Smooth muscle cell (in vitro differentiated cells): ENCODE data around the gene SKIC8. TPM values are rescaled to one million over a fixed set of nuclear protein-coding genes. Genes with fewer than 3 reads are reported as not detected.

Experiments used
- DNase-seq: peaks from one replicate; lab custom pipeline; 2025; ENCODE audit not compliant: unreplicated experiment; lab: John Stamatoyannopoulos, UW
- H2AFZ ChIP-seq: fragments of 200-600 bp; sonication (generic); 2 replicates; pipeline ENCODE4 v1.6.0; 2016; ENCODE audit warnings: antibody characterized with exemption, low read depth, mild to moderate bottlenecking
- H3F3A ChIP-seq: fragments of 200-600 bp; sonication (generic); 2 replicates; pipeline ENCODE4 v1.6.0; 2017; ENCODE audit warnings: antibody characterized with exemption, low read depth
- H3K27ac ChIP-seq: fragments of 200-600 bp; sonication (generic); 2 replicates; pipeline ENCODE4 v1.5.1; 2016; ENCODE audit warnings: low read depth, mild to moderate bottlenecking
- H3K27me3 ChIP-seq: fragments of 200-600 bp; sonication (generic); 2 replicates; pipeline ENCODE4 v1.6.1; 2016; ENCODE audit warnings: low read depth, mild to moderate bottlenecking
- H3K36me3 ChIP-seq: fragments of 200-600 bp; sonication (generic); 2 replicates; pipeline ENCODE4 v1.5.1; 2016; ENCODE audit warnings: low read depth
- H3K4me1 ChIP-seq: fragments of 200-600 bp; sonication (generic); 2 replicates; pipeline ENCODE4 v1.5.1; 2016; ENCODE audit warnings: low read depth
- H3K4me2 ChIP-seq: fragments of 200-600 bp; sonication (generic); 2 replicates; pipeline ENCODE4 v1.6.0; 2016; ENCODE audit warnings: mild to moderate bottlenecking
- H3K4me3 ChIP-seq: fragments of 200-600 bp; sonication (generic); 2 replicates; pipeline ENCODE4 v1.5.1; 2016; ENCODE audit warnings: mild to moderate bottlenecking
- H3K79me2 ChIP-seq: fragments of 200-600 bp; sonication (generic); 2 replicates; pipeline ENCODE4 v1.6.0; 2016; ENCODE audit warnings: low read depth, mild to moderate bottlenecking
- H3K9ac ChIP-seq: fragments of 200-600 bp; sonication (generic); 2 replicates; pipeline ENCODE4 v1.6.0; 2016; ENCODE audit warnings: low read depth
- H3K9me3 ChIP-seq: fragments of 200-600 bp; sonication (generic); replicated peaks from 2 replicates; pipeline ENCODE4 v1.5.1; 2016; ENCODE audit warnings: low read depth
- H4K20me1 ChIP-seq: fragments of 200-600 bp; sonication (generic); 2 replicates; pipeline ENCODE4 v1.6.0; 2016; ENCODE audit warnings: low read depth
- WGBS: methylation state at CpG from one replicate; pipeline ENCODE4 v1.1.7; 2016; ENCODE audit warnings: low lambda C conversion rate; 5-methylcytosine and 5-hydroxymethylcytosine counted together
- polyA plus RNA-seq: library from polyadenylated mRNA; unstranded; fragments of >200 nt; fragmentation: Nextera tagmentation; extraction: Ambion mirVana; gene quantifications from 2 replicates; pipeline ENCODE4 v1.2.1, GENCODE V29; 2016
- total RNA-seq: library from RNA; depleted of rRNA; stranded (reverse); fragments of >200 nt; gene quantifications from 2 replicates; pipeline ENCODE4 v1.2.3, GENCODE V29; 2014
- TF ChIP-seq, protein P1 (sequence below): fragments of 200-600 bp; sonication (generic); IDR thresholded peaks from 2 replicates; pipeline ENCODE4 v1.5.1; 2017; ENCODE audit warnings: borderline replicate concordance, mild to moderate bottlenecking, antibody characterized with exemption; ENCODE audit not compliant: insufficient read depth, poor library complexity, severe bottlenecking

SKIC8 gene
- total and polyA plus RNA-seq, 2 experiments from 2014 or later, result 63.6 to 72.9 TPM

GRCh38 chr15:78321041-78321570, 21.7 kb upstream of the SKIC8 start:
- H2AFZ ChIP-seq, result no peak overlapping the region
- no peaks in the 10 kb centered on the region for H3K9me3 ChIP-seq
- no peaks in the 10 kb centered on the region for H4K20me1 ChIP-seq
- H3K9ac ChIP-seq, result no peak overlapping the region
- TF ChIP-seq, protein P1, sequence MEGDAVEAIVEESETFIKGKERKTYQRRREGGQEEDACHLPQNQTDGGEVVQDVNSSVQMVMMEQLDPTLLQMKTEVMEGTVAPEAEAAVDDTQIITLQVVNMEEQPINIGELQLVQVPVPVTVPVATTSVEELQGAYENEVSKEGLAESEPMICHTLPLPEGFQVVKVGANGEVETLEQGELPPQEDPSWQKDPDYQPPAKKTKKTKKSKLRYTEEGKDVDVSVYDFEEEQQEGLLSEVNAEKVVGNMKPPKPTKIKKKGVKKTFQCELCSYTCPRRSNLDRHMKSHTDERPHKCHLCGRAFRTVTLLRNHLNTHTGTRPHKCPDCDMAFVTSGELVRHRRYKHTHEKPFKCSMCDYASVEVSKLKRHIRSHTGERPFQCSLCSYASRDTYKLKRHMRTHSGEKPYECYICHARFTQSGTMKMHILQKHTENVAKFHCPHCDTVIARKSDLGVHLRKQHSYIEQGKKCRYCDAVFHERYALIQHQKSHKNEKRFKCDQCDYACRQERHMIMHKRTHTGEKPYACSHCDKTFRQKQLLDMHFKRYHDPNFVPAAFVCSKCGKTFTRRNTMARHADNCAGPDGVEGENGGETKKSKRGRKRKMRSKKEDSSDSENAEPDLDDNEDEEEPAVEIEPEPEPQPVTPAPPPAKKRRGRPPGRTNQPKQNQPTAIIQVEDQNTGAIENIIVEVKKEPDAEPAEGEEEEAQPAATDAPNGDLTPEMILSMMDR, result no peak
- no peak overlapping the region for H3K4me3 ChIP-seq
- H3K36me3 ChIP-seq, result no peaks in the 10 kb centered on the region
- H3K79me2 ChIP-seq, result no peaks in the 10 kb centered on the region
- H3K4me2 ChIP-seq, result no peak overlapping the region
- H3K4me1 ChIP-seq, result peaks cover 32% of the 10 kb centered on the region
- H3K27me3 ChIP-seq, result no peaks in the 10 kb centered on the region
- H3F3A ChIP-seq, result no peaks in the 10 kb centered on the region
- WGBS, result 79% methylated on average over 17 of the region's 17 CpGs
- no peak overlapping the region for H3K27ac ChIP-seq
- DNase-seq, result no peak

DNA sequence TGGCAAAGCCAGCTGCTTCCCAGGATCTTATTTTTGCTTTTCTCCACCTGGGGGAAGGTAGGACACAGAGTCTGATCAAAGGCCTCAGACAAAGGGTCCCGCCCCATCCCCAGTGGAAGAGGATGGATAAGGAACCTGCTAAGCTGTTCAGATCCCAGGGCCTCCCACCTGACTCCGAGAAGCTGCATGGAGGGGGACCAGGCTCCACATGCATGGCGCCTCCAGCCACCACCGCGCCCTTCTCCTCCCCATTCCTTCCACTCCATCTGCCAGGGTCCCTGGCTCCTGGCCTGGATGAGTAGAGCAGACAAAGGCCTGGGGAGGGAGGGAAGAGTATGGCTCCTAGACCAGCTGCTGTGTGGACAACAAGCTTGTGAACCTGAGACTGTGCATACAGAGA, 20.8 kb upstream of the SKIC8 start:
- no peaks in the 10 kb centered on the region for H3K36me3 ChIP-seq
- no peak overlapping the region for H2AFZ ChIP-seq
- TF ChIP-seq, protein P1, result no peak
- no peaks in the 10 kb centered on the region for H3K27me3 ChIP-seq
- no peaks in the 10 kb centered on the region for H3F3A ChIP-seq
- no peak for DNase-seq
- H3K4me1 ChIP-seq, result peaks cover 32% of the 10 kb centered on the region
- WGBS, result 97% methylated on average over 5 of the region's 5 CpGs
- no peaks in the 10 kb centered on the region for H3K9me3 ChIP-seq
- H3K4me2 ChIP-seq, result no peak overlapping the region
- H3K79me2 ChIP-seq, result no peaks in the 10 kb centered on the region
- H3K9ac ChIP-seq, result no peak overlapping the region
- no peak overlapping the region for H3K4me3 ChIP-seq
- H4K20me1 ChIP-seq, result no peaks in the 10 kb centered on the region
- H3K27ac ChIP-seq, result no peak overlapping the region

GRCh38 chr15:78319588-78319987, 20.2 kb upstream of the SKIC8 start:
- TF ChIP-seq, protein P1, result no peak
- Histone ChIP-seq H3K4me2 (no peak overlapping the region), H3K9me3 (no peaks in the 10 kb centered on the region), H3K4me3 (no peak overlapping the region), H3K79me2 (no peaks in the 10 kb centered on the region), H3K9ac (no peak overlapping the region), H3K4me1 (peaks cover 28% of the 10 kb centered on the region), H3K27ac (no peak overlapping the region), H3K27me3 (no peaks in the 10 kb centered on the region), H3F3A (no peaks in the 10 kb centered on the region), H2AFZ (no peak overlapping the region), H4K20me1 (no peaks in the 10 kb centered on the region), H3K36me3 (no peaks in the 10 kb centered on the region)
- 91% methylated on average over 10 of the region's 10 CpGs for WGBS
- DNase-seq, result no peak

- H3K4me3 ChIP-seq, result no peak overlapping the region
- H3K27me3 ChIP-seq, result no peaks in the 10 kb centered on the region
- no peaks in the 10 kb centered on the region for H3F3A ChIP-seq
- H4K20me1 ChIP-seq, result no peaks in the 10 kb centered on the region
- no peaks in the 10 kb centered on the region for H3K36me3 ChIP-seq
- no peak overlapping the region for H2AFZ ChIP-seq
- H3K27ac ChIP-seq, result no peak overlapping the region
- no peak for DNase-seq
- WGBS, result 89% methylated on average over 8 of the region's 8 CpGs
- H3K4me1 ChIP-seq, result peaks cover 28% of the 10 kb centered on the region
- no peaks in the 10 kb centered on the region for H3K79me2 ChIP-seq
- no peaks in the 10 kb centered on the region for H3K9me3 ChIP-seq
- TF ChIP-seq, protein P1, result no peak
- H3K9ac ChIP-seq, result no peak overlapping the region
- H3K4me2 ChIP-seq, result no peak overlapping the region
Measured at GRCh38 chr15:78317145-78317836, 17.9 kb upstream of the SKIC8 start.
